ENCODE measurements around the gene ARID4B. TPM values are rescaled to one million over a fixed set of nuclear protein-coding genes. Genes with fewer than 3 reads are reported as not detected.

The ARID4B gene
- total and polyA plus RNA-seq, 2 of the 13 experiments (the other 11 are each of a cell fraction or from before 2014, with no cell fraction given), result 9.7 to 24.6 TPM

- TF ChIP-seq HINFP (CRISPR knock-in tag; IDR thresholded peaks at IDR 0.05; ENCODE audit: low read depth) (no peak), CCAR2 (optimal IDR thresholded peaks at IDR 0.05; ENCODE audit: low read depth, low read length) (no peak), EHMT2 (IDR thresholded peaks at IDR 0.05; ENCODE audit: borderline replicate concordance, low read depth, low read length) (no peak), ATF6 (CRISPR knock-in tag; conservative IDR thresholded peaks at IDR 0.05) (no peak), PRMT3 (CRISPR knock-in tag; IDR thresholded peaks at IDR 0.05; ENCODE audit: borderline replicate concordance, low read depth) (no peak), MAFG (CRISPR knock-in tag; IDR thresholded peaks at IDR 0.05) (no peak), MTF1 (CRISPR knock-in tag; IDR thresholded peaks at IDR 0.05) (no peak), ZNF280B (CRISPR knock-in tag; IDR thresholded peaks at IDR 0.05; ENCODE audit: borderline replicate concordance) (no peak)
These were observed 191.9 kb downstream of the ARID4B start (continued) for GRCh38 chr1:235136111-235136510.

All from HepG2 (cell line).